ENCODE data around the gene CYGB. TPM values are rescaled to one million over a fixed set of nuclear protein-coding genes. Genes with fewer than 3 reads are reported as not detected.

CYGB gene
- total RNA-seq, 1 donor from 2014 or later = 10.1 TPM

DNA sequence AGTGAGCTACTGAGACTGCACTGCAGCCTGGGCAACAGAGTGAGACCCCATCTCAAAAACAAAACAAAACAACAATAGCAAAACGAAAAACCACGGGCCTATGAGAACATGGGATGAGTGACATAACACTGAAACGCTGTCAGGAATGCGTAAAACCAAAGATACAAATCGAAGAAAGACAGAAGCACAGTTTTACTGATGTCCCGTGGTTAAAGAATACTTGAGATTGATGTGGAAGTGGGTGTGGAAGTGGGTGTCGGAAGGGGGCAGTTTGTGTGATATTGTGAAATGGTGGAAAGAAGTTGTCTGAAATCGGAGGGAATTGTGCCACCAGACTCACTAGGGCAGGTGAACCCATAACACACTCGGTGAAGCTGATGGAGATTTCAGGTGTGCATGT is 38.7 kb upstream of the CYGB start:
- Mint-ChIP-seq H3K27me3 (ENCODE audit: low read depth) (no peaks in the 10 kb centered on the region), H3K4me3 (no peak overlapping the region), H3K9me3 (no peaks in the 10 kb centered on the region), H3K27ac (no peak overlapping the region), H3K36me3 (no peaks in the 10 kb centered on the region), H3K4me1 (no peaks in the 10 kb centered on the region)
- DNase-seq (ENCODE audit: low spot score in 2 of 2, unreplicated experiment in 2 of 2) = no peak
- TF ChIP-seq, protein P1, sequence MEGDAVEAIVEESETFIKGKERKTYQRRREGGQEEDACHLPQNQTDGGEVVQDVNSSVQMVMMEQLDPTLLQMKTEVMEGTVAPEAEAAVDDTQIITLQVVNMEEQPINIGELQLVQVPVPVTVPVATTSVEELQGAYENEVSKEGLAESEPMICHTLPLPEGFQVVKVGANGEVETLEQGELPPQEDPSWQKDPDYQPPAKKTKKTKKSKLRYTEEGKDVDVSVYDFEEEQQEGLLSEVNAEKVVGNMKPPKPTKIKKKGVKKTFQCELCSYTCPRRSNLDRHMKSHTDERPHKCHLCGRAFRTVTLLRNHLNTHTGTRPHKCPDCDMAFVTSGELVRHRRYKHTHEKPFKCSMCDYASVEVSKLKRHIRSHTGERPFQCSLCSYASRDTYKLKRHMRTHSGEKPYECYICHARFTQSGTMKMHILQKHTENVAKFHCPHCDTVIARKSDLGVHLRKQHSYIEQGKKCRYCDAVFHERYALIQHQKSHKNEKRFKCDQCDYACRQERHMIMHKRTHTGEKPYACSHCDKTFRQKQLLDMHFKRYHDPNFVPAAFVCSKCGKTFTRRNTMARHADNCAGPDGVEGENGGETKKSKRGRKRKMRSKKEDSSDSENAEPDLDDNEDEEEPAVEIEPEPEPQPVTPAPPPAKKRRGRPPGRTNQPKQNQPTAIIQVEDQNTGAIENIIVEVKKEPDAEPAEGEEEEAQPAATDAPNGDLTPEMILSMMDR (IDR thresholded peaks at IDR 0.05; ENCODE audit: unreplicated experiment) = no peak

DNA sequence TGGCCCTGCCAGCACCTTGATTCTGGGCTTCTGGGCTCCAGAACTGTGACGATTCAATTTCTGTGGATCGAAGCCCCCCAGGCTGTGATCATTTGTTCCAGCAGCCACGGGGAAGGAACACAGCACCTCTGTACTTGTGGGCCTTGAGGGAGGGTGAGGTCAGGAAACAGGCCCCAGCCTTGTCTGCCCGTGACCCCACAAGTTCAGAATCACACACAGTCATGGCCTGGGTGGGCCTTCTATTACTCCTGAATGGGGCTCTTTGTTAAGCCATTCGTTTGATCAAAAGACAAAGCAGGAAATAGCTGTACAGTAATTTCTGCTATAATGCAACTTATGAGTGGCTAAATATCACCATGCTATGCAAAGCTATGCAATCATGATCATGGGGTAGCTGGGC is 38.1 kb upstream of the CYGB start:
- no peak overlapping the region for H3K27ac Mint-ChIP-seq
- no peaks in the 10 kb centered on the region for H3K36me3 Mint-ChIP-seq
- no peaks in the 10 kb centered on the region for H3K9me3 Mint-ChIP-seq
- no peak for DNase-seq (ENCODE audit: low spot score in 2 of 2, unreplicated experiment in 2 of 2)
- TF ChIP-seq, protein P1 (IDR thresholded peaks at IDR 0.05; ENCODE audit: unreplicated experiment) = no peak
- H3K4me3 Mint-ChIP-seq = no peak overlapping the region
- no peaks in the 10 kb centered on the region for H3K4me1 Mint-ChIP-seq
- no peaks in the 10 kb centered on the region for H3K27me3 Mint-ChIP-seq (ENCODE audit: low read depth)

DNA sequence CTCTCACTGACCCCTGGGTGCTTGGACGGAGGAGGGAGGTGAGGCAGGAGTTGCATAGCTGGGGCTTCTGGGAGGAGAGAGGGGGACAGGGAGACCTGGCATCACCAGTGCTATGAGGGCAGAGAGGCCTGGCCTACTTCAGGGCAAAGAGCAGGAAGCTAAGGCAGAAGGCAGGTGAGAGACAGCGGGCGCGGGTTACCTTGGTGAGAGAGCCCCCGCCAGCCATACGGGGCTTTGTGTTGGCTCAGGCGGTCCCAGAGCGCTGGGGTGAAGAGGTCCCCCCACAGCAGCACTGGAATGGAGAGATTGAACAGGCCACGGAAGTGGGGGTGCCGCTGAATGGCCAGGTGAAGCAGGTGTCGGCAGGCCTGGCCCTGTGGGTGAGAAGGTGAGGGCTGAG is 36.7 kb upstream of the CYGB start:
- Mint-ChIP-seq H3K27me3 (ENCODE audit: low read depth) (no peaks in the 10 kb centered on the region), H3K36me3 (no peaks in the 10 kb centered on the region), H3K27ac (no peak overlapping the region), H3K4me1 (no peaks in the 10 kb centered on the region), H3K9me3 (no peaks in the 10 kb centered on the region), H3K4me3 (no peak overlapping the region)
- TF ChIP-seq, protein P1 (IDR thresholded peaks at IDR 0.05; ENCODE audit: unreplicated experiment) = no peak
- DNase-seq (ENCODE audit: low spot score in 2 of 2, unreplicated experiment in 2 of 2) = no peak

DNA sequence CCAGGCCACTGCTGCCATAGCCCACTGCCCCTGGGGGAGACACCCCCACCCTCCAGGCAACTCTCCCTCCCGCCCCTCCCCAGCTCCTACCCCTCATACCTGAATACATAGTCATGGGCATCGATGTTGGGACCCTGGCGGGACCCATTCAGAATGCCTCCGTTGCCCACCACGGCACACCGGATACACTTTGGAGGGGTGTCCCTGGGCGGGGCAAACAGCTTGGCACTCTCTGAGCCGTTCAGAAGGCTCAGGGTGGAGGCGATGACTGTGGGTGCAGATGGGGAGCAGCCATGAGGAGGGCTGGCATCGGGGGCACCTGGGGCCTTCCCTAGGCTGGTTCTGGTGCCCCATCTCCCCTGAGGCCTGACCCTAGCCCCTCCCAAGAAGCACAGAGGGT is 35.6 kb upstream of the CYGB start:
- no peaks in the 10 kb centered on the region for H3K36me3 Mint-ChIP-seq
- no peak overlapping the region for H3K27ac Mint-ChIP-seq
- no peaks in the 10 kb centered on the region for H3K9me3 Mint-ChIP-seq
- H3K27me3 Mint-ChIP-seq (ENCODE audit: low read depth) = no peaks in the 10 kb centered on the region
- TF ChIP-seq, protein P1 (IDR thresholded peaks at IDR 0.05; ENCODE audit: unreplicated experiment) = no peak
- DNase-seq (ENCODE audit: low spot score in 2 of 2, unreplicated experiment in 2 of 2) = no peak
- no peak overlapping the region for H3K4me3 Mint-ChIP-seq
- no peaks in the 10 kb centered on the region for H3K4me1 Mint-ChIP-seq

DNA sequence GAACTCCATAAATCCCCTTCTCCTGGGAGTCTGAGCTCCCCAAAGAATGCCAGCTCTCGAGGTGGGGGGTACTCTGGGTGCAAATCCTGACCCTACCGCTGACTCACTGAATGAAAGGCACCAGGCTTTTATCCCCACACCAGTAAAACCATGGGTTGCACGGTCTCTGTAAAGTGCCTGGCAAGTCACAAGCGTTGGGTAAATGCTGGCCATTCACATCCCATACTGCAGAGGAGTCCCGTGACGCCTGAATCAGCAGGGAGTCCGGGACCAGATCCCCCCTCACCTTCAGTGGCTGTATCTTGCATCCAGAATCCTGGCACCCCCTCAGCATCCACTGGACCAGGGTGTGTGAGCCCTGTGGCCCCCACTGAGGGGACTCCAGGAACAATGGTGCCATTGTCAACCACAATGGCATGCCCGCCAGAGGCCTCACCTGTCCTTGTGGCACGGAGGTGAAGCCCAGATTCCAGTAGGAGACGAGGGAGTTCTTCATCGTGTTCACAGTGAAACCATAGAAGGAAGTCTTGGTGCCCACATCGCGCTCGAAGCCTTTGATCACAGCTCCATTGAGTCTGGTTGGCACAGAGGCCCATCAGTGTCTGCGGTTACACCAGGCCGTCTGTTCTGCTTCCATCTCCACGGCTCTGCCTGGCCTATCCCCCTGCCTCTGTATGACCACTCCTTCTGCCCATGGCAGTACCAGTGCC is 34.8 kb upstream of the CYGB start:
- Mint-ChIP-seq H3K4me1 (no peaks in the 10 kb centered on the region), H3K27me3 (ENCODE audit: low read depth) (no peaks in the 10 kb centered on the region), H3K9me3 (no peaks in the 10 kb centered on the region), H3K4me3 (no peak overlapping the region), H3K27ac (no peak overlapping the region), H3K36me3 (no peaks in the 10 kb centered on the region)
- no peak for DNase-seq (ENCODE audit: low spot score in 2 of 2, unreplicated experiment in 2 of 2)
- TF ChIP-seq, protein P1 (IDR thresholded peaks at IDR 0.05; ENCODE audit: unreplicated experiment) = no peak

Data from mesothelial cell of epicardium (in vitro differentiated cells).